Stromal cell of bone marrow (primary cell): ENCODE measurements around the gene RHOJ.
"Not testable (repeated sequence)": the region's sequence is repeated elsewhere in the genome, so short reads cannot be mapped to it uniquely, and the experiment has no call there.

ENCODE experiments used
- DNase-seq: peaks from one replicate; pipeline ENCODE4 v3.0.0-alpha.2; 2012; ENCODE audit warnings: low read depth

The RHOJ gene

DNA sequence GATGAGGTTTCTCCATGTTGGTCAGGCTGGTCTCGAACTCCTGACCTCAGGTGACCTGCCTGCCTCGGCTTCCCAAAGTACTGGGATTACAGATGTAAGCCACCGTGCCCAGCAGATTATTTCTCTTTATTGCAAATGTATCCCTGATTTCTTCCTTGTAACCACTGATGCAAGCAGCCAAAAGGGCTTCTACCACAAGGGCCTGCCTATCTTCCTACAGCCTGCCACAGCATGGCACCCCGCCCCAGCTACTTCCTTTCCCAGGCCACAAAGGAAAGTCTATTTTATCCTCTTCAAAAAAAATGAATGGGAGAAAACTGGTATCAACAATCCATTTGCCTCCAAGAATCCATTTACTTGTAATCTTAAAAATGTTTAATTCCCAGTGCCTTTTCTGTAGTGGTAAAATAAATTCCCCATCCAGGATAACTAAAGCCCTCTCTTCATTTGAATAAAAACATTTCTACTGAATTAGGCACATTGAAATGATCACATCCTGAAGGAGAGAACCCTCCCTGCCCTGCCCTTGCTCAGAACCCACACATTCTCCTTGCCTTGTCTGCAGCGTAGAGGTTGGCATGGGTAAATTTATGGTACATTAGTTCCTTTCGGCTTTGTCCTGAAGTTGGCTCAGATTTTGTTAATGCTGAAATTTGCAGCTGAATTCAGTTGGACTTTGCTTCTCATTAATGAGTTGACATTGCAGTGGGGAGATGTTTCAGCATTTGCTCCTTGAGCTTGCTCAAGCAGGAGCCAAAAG, 95.3 kb downstream of the RHOJ start:
- no peak for DNase-seq

DNA sequence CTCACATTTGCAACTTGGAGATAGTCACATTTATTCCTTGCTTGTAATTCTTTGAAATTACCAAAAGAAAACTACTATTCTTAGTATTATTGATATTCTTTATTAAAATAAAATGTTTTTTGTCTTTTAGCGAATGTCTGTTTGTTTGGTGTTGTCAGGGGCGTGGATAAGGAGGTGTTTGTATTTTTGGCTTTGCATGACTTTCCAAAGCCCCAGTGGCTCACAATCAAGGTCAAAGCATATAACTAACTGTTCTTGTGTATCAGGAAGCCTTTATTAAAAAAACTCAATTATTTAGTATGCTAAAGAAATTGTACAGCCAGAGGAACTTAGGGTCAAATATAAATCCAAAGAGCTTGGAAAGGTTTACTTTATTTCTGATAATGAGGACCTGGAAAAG, 96.6 kb downstream of the RHOJ start:
- no peak for DNase-seq

DNA sequence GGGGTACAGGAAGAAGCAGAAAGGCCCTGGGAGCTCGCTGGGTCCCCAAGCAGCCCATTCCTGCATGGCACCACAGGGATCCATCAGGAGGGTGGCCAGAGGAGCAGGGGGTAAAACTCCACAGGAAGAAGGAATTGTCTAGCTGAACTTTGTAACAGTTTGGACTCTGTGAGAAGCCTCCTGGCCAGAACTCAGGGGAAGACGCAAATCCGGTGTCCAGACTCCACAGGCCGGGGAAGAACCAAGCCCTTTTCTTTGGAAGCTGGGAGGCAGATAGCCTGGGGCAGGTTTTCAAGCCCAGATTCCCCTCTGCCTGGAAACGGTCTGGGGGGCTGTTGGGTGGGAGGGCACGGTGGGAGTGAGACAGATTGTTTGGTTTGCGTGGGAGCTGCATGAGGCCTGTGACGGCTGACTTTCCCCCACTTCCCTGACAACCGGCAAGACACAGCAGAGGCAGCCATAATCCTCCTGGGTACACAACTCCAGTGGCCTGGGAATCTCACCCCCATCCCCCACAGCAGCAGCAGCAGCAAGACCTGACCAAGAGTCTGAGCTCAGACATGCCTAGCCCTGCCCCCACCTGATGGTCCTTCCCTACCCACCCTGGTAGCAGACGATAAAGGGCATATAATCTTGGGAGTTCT, 97.8 kb downstream of the RHOJ start:
- DNase-seq: no peak

DNA sequence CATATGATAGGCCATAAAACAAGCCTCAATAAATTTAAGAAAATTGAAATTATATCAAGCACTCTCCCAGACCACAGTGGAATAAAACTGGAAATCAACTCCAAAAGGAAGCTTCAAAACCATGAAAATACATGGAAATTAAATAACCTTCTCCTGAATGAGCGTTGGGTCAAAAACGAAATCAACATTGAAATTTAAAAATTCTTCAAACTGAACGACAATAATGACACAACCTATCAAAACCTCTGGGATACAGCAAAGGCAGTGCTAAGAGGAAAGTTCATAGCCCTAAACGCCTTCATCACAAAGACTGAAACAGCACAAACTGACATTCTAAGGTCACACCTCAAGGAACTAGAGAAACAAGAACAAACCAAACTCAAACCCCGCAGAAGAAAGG, 100.2 kb downstream of the RHOJ start:
- not testable (repeated sequence) for DNase-seq

DNA sequence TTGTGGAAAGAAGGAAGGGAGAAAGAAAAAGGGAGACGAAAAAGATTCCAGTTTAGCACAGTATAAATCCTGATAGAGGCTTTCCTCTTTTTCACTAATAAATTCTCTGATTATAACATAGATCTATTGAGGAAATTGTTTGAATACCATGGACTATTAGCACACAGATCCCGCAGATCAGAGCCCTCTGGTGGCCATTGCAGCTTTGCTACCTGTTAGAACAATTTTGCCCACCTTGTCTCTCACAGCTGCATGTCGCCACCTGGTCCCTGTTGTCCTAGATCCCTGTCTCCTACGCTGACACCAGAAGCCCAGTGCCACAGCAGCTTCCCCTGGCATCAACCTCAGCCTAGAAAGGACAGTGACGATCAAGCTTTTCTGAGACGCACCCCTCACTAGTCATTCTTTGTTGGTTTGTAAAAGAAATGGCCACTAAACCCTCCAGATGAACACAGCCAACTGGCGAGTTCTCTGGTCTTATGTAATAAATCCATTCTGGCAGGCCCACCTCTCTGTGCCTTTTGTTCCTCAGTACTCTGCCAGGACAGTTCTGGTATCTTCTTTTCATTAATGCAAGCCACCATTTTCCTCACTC, 104.6 kb downstream of the RHOJ start:
- DNase-seq: no peak

DNA sequence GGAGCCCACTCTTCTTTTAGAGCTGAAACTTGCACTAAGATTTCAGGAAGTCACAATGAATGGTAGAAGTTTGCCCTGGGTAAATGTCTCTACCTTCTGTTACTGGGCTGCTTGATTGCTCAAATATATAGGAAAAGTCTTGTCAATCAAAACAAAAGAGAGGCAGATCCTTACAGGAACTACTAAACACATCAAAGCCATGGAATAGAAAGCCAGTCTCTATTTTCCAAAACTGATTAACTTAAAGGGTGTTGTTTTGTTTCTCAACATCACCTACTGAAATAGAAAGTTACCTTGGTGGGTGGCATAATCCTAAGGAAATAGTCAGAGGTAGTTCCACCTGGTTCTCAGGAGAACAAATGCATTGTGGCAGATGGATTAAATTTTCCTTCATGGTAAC, 114.6 kb downstream of the RHOJ start, which contains the start of gene GPHB5:
Gene GPHB5 (minus strand): TSS at position 101 of the 400 bp plus-strand sequence. CDS start 1,086 bp downstream, outside the sequence.
- no peak for DNase-seq

DNA sequence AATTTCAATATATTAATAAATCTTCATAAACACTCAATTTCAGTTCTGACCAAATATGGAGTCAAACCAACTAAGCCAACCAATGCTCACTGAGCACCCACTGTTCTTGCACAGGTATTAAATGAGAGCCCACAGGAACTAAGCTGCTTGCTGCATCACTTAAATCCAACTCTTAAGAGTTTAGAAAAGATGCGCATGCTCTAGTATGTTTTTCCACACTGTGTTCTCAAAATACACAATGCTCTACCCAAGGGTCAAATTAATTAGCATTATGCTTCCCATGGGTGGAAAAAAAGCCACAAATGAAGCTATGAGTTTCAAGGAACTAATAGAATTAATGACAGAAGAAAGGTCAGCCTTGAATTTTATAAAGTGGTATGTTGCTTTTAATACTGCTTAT, 118.2 kb downstream of the RHOJ start:
- DNase-seq: no peak

DNA sequence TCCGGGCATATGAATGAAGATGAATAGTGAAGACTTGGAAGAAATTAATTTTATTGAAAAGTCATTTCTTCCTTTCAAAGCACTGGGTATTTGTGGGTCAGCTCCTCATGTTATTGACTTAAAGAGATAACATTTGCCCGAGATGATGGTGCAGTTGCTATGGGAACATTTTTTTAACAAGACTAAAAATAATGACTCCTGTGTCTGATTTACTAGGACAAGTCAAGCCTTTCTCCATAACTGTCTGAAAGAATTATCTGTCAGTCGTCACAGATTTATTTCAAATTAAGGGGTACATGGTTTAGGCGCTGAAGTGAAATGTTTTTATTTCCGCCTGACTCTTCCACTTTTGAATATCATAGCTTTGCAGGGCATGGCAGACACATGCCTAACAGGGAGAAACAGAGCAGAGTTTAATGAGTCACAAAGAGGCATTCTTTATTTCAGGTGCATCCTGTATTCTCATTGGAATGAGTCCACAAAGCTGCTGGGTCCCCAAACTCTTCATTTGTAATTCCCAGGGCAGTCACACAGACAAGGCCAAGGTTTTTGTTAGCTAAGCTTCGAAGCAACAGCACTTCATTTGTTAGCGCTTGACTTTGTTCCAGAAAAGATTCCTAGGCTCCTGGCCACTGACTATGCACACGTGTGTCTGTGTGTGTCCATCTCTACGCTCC, 118.8 kb downstream of the RHOJ start:
- DNase-seq: no peak

DNA sequence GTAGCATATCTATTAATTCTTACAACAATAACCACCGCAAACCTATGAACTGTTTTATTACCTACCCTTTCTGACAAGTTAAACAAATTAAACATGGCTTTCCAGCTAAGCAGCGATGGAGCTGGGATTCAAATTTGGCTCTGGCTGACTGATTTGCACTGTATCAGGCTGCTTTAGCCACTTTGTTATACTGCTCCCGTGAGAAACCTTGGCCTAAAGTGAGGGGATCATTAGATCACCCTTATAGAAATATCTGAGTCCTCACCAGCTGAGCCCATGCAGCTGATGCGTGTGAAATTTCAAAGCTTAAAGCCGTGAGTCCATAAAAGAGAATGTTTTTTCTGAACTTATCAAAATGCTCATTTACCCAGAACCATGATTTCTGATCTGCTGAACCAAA, 122.6 kb downstream of the RHOJ start:
- DNase-seq: no peak

DNA sequence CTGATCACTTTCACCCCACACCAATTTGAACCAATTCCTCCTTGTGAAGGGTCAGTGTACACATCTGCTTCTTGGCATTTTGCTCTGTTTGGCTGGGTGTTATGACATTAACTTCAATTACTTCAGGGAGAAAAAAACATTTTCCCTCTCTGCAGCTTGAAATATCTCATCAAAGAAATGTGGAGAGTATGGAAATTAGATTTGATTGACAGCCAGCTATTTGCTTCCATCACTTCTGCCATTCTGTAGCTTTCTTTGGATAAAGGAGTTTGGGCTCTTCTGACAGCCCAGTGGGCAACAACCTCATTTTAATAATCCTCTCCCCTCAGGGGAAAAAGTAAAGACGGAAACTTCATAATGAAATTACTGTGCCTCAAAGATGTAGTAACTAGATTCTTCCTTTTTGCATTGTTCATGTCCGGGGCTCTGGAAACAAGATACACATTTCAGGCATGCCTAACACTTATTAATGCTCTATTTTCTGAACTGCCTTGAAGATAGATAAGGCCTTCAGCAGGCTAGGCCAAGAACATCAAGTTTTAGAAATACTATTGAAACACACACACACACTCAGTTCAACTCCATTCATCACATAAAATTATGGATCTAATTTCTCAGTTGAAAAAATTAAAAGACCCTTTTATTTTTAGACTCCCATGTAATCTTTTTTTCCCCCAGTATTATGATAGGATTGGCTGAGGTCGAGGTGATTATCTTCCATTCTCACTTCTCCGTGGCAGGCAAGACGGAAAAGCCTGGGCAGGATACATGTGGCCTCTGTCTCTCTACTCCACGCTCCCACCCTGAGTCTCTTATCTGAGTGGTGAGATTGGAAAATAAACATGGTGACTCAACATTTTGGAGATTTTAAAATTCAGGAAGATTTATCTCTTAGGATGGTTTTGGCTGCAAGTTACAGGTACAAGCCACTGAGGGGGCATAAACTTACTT, 124.8 kb downstream of the RHOJ start:
- no peak for DNase-seq

DNA sequence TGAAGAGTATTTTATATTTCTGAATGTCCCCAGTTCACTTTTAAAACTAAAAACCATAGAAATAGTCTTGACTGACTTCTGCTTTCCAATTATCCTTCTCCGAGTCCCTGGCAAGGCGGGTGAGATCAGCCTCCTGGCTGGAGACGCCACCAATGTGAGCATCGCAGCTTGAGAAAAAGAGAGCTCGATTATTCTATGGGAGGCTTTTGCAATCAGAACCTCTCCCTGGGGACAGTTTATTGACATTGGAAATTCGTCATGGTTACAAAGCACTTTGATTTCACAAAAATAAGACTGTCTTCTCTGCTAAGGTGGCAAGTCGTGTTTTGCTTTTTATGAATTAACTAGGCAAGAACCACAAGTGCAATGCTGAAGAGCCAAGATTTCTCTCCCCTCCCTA, 138.1 kb downstream of the RHOJ start:
- peak; percentile 22 for DNase-seq
